Neural progenitor cell (in vitro differentiated cells): ENCODE results near the gene AMD1.

Source experiments
- CTCF ChIP-seq: fragments of 200-600 bp; sonication (generic); IDR thresholded peaks from 2 replicates; pipeline ENCODE4 v1.5.1; 2017; ENCODE audit warnings: antibody characterized with exemption, mild to moderate bottlenecking
- EZH2 ChIP-seq: fragments of 200-600 bp; sonication (generic); IDR thresholded peaks from 2 replicates; pipeline ENCODE4 v1.6.1; 2017; ENCODE audit warnings: antibody characterized with exemption, mild to moderate bottlenecking, moderate library complexity

GRCh38 chr6:110864824-110865223 lies 9.8 kb upstream of the AMD1 start:
- TF ChIP-seq CTCF = no peak
- no peak for TF ChIP-seq EZH2
